H9 (cell line): ENCODE results near the gene PREB. TPM values are rescaled to one million over a fixed set of nuclear protein-coding genes. Genes with fewer than 3 reads are reported as not detected.

ENCODE experiments used
- DNase-seq: peaks from one replicate; pipeline ENCODE4 v3.0.0-alpha.2; 2017
- H2AFZ ChIP-seq: one replicate; pipeline ENCODE4 v1.6.1; 2013; ENCODE audit warnings: mild to moderate bottlenecking, low read length, control low read depth, moderate library complexity
- H2AK5ac ChIP-seq: 2 replicates; pipeline ENCODE4 v1.6.1; 2013; ENCODE audit warnings: low read length, control low read depth, mixed read lengths; ENCODE audit not compliant: insufficient read length
- H2BK120ac ChIP-seq: one replicate; pipeline ENCODE4 v1.6.1; 2013; ENCODE audit warnings: low read depth, mild to moderate bottlenecking, low read length, control low read depth, inconsistent platforms; ENCODE audit not compliant: poor library complexity, severe bottlenecking
- H2BK12ac ChIP-seq: 2 replicates; pipeline ENCODE4 v1.6.1; 2013; ENCODE audit warnings: low read length, control low read depth, mixed read lengths, low read depth; ENCODE audit not compliant: insufficient read length
- H2BK15ac ChIP-seq: 2 replicates; pipeline ENCODE4 v1.6.1; 2013; ENCODE audit warnings: low read depth, low read length, control low read depth
- H2BK20ac ChIP-seq: one replicate; pipeline ENCODE4 v1.6.1; 2013; ENCODE audit warnings: low read depth, mild to moderate bottlenecking, low read length, control low read depth, inconsistent platforms; ENCODE audit not compliant: poor library complexity, severe bottlenecking
- H2BK5ac ChIP-seq: 2 replicates; pipeline ENCODE4 v1.6.1; 2013; ENCODE audit warnings: low read length, control low read depth, mixed read lengths; ENCODE audit not compliant: insufficient read length
- H3K14ac ChIP-seq: 2 replicates; pipeline ENCODE4 v1.6.1; 2013; ENCODE audit warnings: low read length, control low read depth; ENCODE audit not compliant: insufficient read depth
- H3K18ac ChIP-seq: 2 replicates; pipeline ENCODE4 v1.6.1; 2013; ENCODE audit warnings: low read depth, mild to moderate bottlenecking, mixed read lengths, low read length, control low read depth; ENCODE audit not compliant: insufficient read length
- H3K23ac ChIP-seq: 2 replicates; pipeline ENCODE4 v1.6.1; 2013; ENCODE audit warnings: low read length, control low read depth, mixed read lengths, low read depth; ENCODE audit not compliant: insufficient read length
- H3K23me2 ChIP-seq: 2 replicates; pipeline ENCODE4 v1.6.1; 2013; ENCODE audit warnings: low read depth, mild to moderate bottlenecking, mixed read lengths, low read length, control low read depth; ENCODE audit not compliant: insufficient read length, poor library complexity, severe bottlenecking
- H3K27ac ChIP-seq: 2 replicates; pipeline ENCODE4 v1.5.1; 2013; ENCODE audit warnings: low read length, control low read depth, mixed read lengths, low read depth; ENCODE audit not compliant: insufficient read length
- H3K27me3 ChIP-seq: 2 replicates; pipeline ENCODE4 v1.6.1; 2013; ENCODE audit warnings: low read length, control low read depth, inconsistent platforms; ENCODE audit not compliant: insufficient read depth
- H3K4ac ChIP-seq: 2 replicates; pipeline ENCODE4 v1.6.1; 2013; ENCODE audit warnings: low read depth, mild to moderate bottlenecking, control low read depth, inconsistent platforms, low read length, moderate library complexity
- H3K4me1 ChIP-seq: 2 replicates; pipeline ENCODE4 v1.6.1; 2013; ENCODE audit warnings: low read length, control low read depth, inconsistent platforms; ENCODE audit not compliant: insufficient read depth
- H3K4me2 ChIP-seq: 2 replicates; pipeline ENCODE4 v1.6.1; 2013; ENCODE audit warnings: low read length, control low read depth, mixed read lengths; ENCODE audit not compliant: insufficient read length, insufficient read depth
- H3K56ac ChIP-seq: 2 replicates; pipeline ENCODE4 v1.6.1; 2013; ENCODE audit warnings: low read depth, mild to moderate bottlenecking, mixed read lengths, low read length, control low read depth; ENCODE audit not compliant: insufficient read length
- H3K79me1 ChIP-seq: 2 replicates; pipeline ENCODE4 v1.6.1; 2013; ENCODE audit warnings: low read depth, mild to moderate bottlenecking, moderate library complexity, low read length, control low read depth, inconsistent platforms; ENCODE audit not compliant: insufficient read depth, poor library complexity, severe bottlenecking
- H3K79me2 ChIP-seq: 2 replicates; pipeline ENCODE4 v1.6.1; 2013; ENCODE audit warnings: low read length, control low read depth, inconsistent platforms; ENCODE audit not compliant: insufficient read depth
- H3K9ac ChIP-seq: 2 replicates; pipeline ENCODE4 v1.6.1; 2013; ENCODE audit warnings: low read length, control low read depth, mixed read lengths; ENCODE audit not compliant: insufficient read length; ENCODE audit errors: extremely low read depth
- H3K9me3 ChIP-seq: one replicate; pipeline ENCODE4 v1.6.1; 2013; ENCODE audit warnings: low read depth, low read length, inconsistent platforms; ENCODE audit not compliant: control insufficient read depth
- H3T11ph ChIP-seq: one replicate; pipeline ENCODE4 v1.6.1; 2013; ENCODE audit warnings: mild to moderate bottlenecking, low read length, control low read depth, inconsistent platforms
- H4K20me1 ChIP-seq: one replicate; pipeline ENCODE4 v1.6.1; 2013; ENCODE audit not compliant: control insufficient read depth, insufficient read length, insufficient read depth
- H4K5ac ChIP-seq: 2 replicates; pipeline ENCODE4 v1.6.1; 2013; ENCODE audit warnings: low read depth, mild to moderate bottlenecking, mixed read lengths, low read length, control low read depth; ENCODE audit not compliant: insufficient read length
- H4K8ac ChIP-seq: replicated peaks from 2 replicates; pipeline ENCODE4 v1.6.1; 2013; ENCODE audit warnings: low read length, control low read depth, mixed read lengths, low read depth; ENCODE audit not compliant: insufficient read length
- H4K91ac ChIP-seq: 2 replicates; pipeline ENCODE4 v1.6.1; 2013; ENCODE audit warnings: low read depth, mild to moderate bottlenecking, moderate library complexity, mixed read lengths, low read length, control low read depth; ENCODE audit not compliant: insufficient read length
- H3K27ac Mint-ChIP-seq, 3 experiments: 2 replicates in 2 of 3; 3 replicates in 1 of 3; pipeline ENCODE4 v1.8.0; 2020 to 2021; ENCODE audit warnings: mixed read lengths in 3 of 3, mild to moderate bottlenecking in 1 of 3, moderate library complexity in 1 of 3
- H3K27me3 Mint-ChIP-seq: 2 replicates; pipeline ENCODE4 v1.8.0; 2021; ENCODE audit warnings: low read depth, mild to moderate bottlenecking, moderate library complexity, mixed read lengths
- H3K36me3 Mint-ChIP-seq, 3 experiments: 2 replicates in 2 of 3; 3 replicates in 1 of 3; pipeline ENCODE4 v1.8.0; 2020 to 2021; ENCODE audit warnings: low read depth in 3 of 3, mixed read lengths in 3 of 3; ENCODE audit not compliant: insufficient read depth in 1 of 3
- H3K4me1 Mint-ChIP-seq, 2 experiments: 2 replicates each; pipeline ENCODE4 v1.8.0; 2020; ENCODE audit warnings: mixed read lengths in 2 of 2
- H3K4me3 Mint-ChIP-seq, 2 experiments: 2 replicates in 1 of 2; 3 replicates in 1 of 2; pipeline ENCODE4 v1.8.0; 2020 to 2021; ENCODE audit warnings: mild to moderate bottlenecking in 2 of 2, mixed read lengths in 2 of 2, moderate library complexity in 1 of 2
- H3K9me3 Mint-ChIP-seq, 2 experiments: 2 replicates in 1 of 2; 3 replicates in 1 of 2; pipeline ENCODE4 v1.8.0; 2020; ENCODE audit warnings: mild to moderate bottlenecking in 2 of 2, mixed read lengths in 2 of 2, moderate library complexity in 1 of 2
- WGBS: extraction: QIAGEN DNeasy Blood & Tissue Kit; methylation state at CpG from one replicate; pipeline ENCODE4 v1.1.7; 2013; ENCODE audit warnings: missing lambda C conversion rate, low lambda C conversion rate, mixed read lengths; ENCODE audit not compliant: insufficient read length; ENCODE audit errors: extremely low coverage; 5-methylcytosine and 5-hydroxymethylcytosine counted together
- total RNA-seq: library from RNA; stranded (reverse); gene quantifications from 2 replicates; pipeline ENCODE4 v1.2.1, GENCODE V29; 2021
- TF ChIP-seq, protein P1 (sequence below): fragments of 200-600 bp; sonication (generic); conservative IDR thresholded peaks from 3 replicates; pipeline ENCODE4 v1.8.0; 2021; ENCODE audit warnings: antibody characterized with exemption, mild to moderate bottlenecking

The PREB gene
- total RNA-seq, 1 experiment from 2014 or later = 43.6 TPM

DNA sequence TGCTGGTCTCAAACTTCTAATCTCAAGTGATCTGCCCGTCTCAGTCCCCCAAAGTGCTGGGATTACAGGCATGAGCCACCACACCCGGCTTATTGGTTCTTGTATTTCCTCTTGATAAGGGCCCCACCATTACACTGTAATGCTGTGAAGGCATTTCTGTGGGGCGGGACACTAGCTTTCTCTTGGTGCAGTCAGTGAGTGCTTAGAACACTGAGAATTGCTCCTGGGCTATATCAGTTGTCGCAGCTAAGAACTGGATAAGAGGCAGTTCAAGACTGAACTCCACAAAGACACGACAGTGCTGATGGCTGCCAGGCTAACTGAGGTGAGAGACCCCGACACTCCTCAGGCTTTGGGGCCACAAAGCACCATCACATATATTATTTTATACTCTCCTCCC lies 45.8 kb downstream of the PREB start:
- Histone ChIP-seq H3K27ac (no peak overlapping the region), H3K23ac (no peak overlapping the region)
- H3K36me3 Mint-ChIP-seq = no peaks in the 10 kb centered on the region; a peak in 1 of 7 replicates

More for the DNA sequence above, 45.8 kb downstream of the PREB start:
- DNase-seq = no peak
- no peak overlapping the region for H2BK12ac ChIP-seq
- TF ChIP-seq, protein P1, sequence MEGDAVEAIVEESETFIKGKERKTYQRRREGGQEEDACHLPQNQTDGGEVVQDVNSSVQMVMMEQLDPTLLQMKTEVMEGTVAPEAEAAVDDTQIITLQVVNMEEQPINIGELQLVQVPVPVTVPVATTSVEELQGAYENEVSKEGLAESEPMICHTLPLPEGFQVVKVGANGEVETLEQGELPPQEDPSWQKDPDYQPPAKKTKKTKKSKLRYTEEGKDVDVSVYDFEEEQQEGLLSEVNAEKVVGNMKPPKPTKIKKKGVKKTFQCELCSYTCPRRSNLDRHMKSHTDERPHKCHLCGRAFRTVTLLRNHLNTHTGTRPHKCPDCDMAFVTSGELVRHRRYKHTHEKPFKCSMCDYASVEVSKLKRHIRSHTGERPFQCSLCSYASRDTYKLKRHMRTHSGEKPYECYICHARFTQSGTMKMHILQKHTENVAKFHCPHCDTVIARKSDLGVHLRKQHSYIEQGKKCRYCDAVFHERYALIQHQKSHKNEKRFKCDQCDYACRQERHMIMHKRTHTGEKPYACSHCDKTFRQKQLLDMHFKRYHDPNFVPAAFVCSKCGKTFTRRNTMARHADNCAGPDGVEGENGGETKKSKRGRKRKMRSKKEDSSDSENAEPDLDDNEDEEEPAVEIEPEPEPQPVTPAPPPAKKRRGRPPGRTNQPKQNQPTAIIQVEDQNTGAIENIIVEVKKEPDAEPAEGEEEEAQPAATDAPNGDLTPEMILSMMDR = no peak
- H2AFZ ChIP-seq = no peak overlapping the region
- H3K9ac ChIP-seq = no peak overlapping the region
- H3T11ph ChIP-seq = no peak overlapping the region
- H3K4me1 Mint-ChIP-seq = peaks cover 15 to 21% of the 10 kb centered on the region in 2 experiments
- H3K4me1 ChIP-seq = no peaks in the 10 kb centered on the region
- H4K5ac ChIP-seq = no peak overlapping the region
- no peak overlapping the region for H3K56ac ChIP-seq
- no CpG with 5 or more reads among the region's 6 CpGs for WGBS
- no peak overlapping the region for H2AK5ac ChIP-seq
- H4K20me1 ChIP-seq = no peaks in the 10 kb centered on the region
- no peak overlapping the region for H2BK15ac ChIP-seq
- H3K4me3 Mint-ChIP-seq = no peak overlapping the region
- no peak overlapping the region for H2BK5ac ChIP-seq
- H4K8ac ChIP-seq = no peak overlapping the region
- H2BK20ac ChIP-seq = no peak overlapping the region
- H3K14ac ChIP-seq = no peak overlapping the region
- no peaks in the 10 kb centered on the region for H3K27me3 ChIP-seq
- H3K4ac ChIP-seq = no peak overlapping the region
- peaks cover 13% of the 10 kb centered on the region for H3K23me2 ChIP-seq
- H4K91ac ChIP-seq = no peak overlapping the region
- no peaks in the 10 kb centered on the region for H3K9me3 Mint-ChIP-seq
- no peaks in the 10 kb centered on the region for H3K79me2 ChIP-seq
- no peak overlapping the region for H3K18ac ChIP-seq
- H3K9me3 ChIP-seq = no peaks in the 10 kb centered on the region
- no peak overlapping the region; a peak in 1 of 7 replicates for H3K27ac Mint-ChIP-seq
- H2BK120ac ChIP-seq = no peak overlapping the region
- H3K79me1 ChIP-seq = no peaks in the 10 kb centered on the region
- H3K27me3 Mint-ChIP-seq = peaks cover 20% of the 10 kb centered on the region
- no peak overlapping the region for H3K4me2 ChIP-seq
